Esophagus muscularis mucosa (tissue), 4 donors: ENCODE measurements around the gene SNX11. TPM values are rescaled to one million over a fixed set of nuclear protein-coding genes. Genes with fewer than 3 reads are reported as not detected.
"Not testable (repeated sequence)": the region's sequence is repeated elsewhere in the genome, so short reads cannot be mapped to it uniquely, and the experiment has no call there.

Source experiments
- DNase-seq: peaks from one replicate; pipeline ENCODE4 v3.0.0-alpha.2; 2017; ENCODE audit errors: extremely low spot score
- H3K27ac ChIP-seq, 4 donors: fragments of 200-600 bp; sonication (generic); replicated peaks in 1 of 4; 1 replicate in 3 of 4; 2 replicates in 1 of 4; pipeline ENCODE4 v1.5.1; 2016 to 2019; ENCODE audit warnings: mild to moderate bottlenecking in 1 of 4
- H3K27me3 ChIP-seq, 4 donors: fragments of 200-600 bp; sonication (generic); one replicate each; pipeline versions ENCODE4 v1.5.1 to v1.6.0; 2016 to 2019
- H3K36me3 ChIP-seq, 4 donors: fragments of 200-600 bp; sonication (generic); one replicate each; pipeline ENCODE4 v1.5.1; 2016 to 2019
- H3K4me1 ChIP-seq, 4 donors: fragments of 200-600 bp; sonication (generic); one replicate each; pipeline ENCODE4 v1.5.1; 2016 to 2019
- H3K4me3 ChIP-seq, 4 donors: fragments of 200-600 bp; sonication (generic); 1 replicate in 2 of 4; 2 replicates in 2 of 4; pipeline ENCODE4 v1.5.1; 2016 to 2019; ENCODE audit warnings: mild to moderate bottlenecking in 4 of 4, moderate library complexity in 1 of 4
- H3K9me3 ChIP-seq, 4 donors: fragments of 200-600 bp; sonication (generic); 1 replicate in 3 of 4; 2 replicates in 1 of 4; pipeline ENCODE4 v1.5.1; 2016 to 2019
- CTCF ChIP-seq, 3 experiments: fragments of 200-600 bp in 2 of 3; fragments of 450-650 bp in 1 of 3; sonication (generic) in 2 of 3; IDR thresholded peaks; one replicate each; pipeline ENCODE4 v1.5.1; 2017 to 2019; ENCODE audit warnings: antibody characterized with exemption in 3 of 3, mild to moderate bottlenecking in 2 of 3, moderate library complexity in 1 of 3
- EP300 ChIP-seq: sonication (generic); formaldehyde crosslinking; IDR thresholded peaks from one replicate; pipeline ENCODE4 v1.6.1; 2017; ENCODE audit warnings: antibody characterized with exemption
- POLR2A ChIP-seq: fragments of 450-650 bp; IDR thresholded peaks from one replicate; pipeline ENCODE4 v1.6.1; 2017; ENCODE audit warnings: antibody characterized with exemption, moderate library complexity, mild to moderate bottlenecking, low read depth
- POLR2AphosphoS5 ChIP-seq, 2 donors: sonication (generic); formaldehyde crosslinking; IDR thresholded peaks; one replicate each; pipeline ENCODE4 v1.6.1; 2017; ENCODE audit warnings: antibody characterized with exemption in 2 of 2
- WGBS: methylation state at CpG from one replicate; pipeline ENCODE4 v1.1.5; 2018; 5-methylcytosine and 5-hydroxymethylcytosine counted together
- intact Hi-C: fragments of 100-400 bp; cut with DNase I; formaldehyde crosslinking; loops from one replicate; pipeline ENCODE4 v1.15.1; 2023
- total RNA-seq, 4 donors: library from RNA; depleted of rRNA; stranded (reverse); fragments of >200 nt; gene quantifications; one replicate each; pipeline versions ENCODE4 v1.1.0 to v1.2.1, GENCODE V29; 2016

SNX11 gene
- total RNA-seq, 4 donors from 2014 or later, result 16.1 to 22.0 (median 20.3) TPM

GRCh38 chr17:48062273-48062672 lies 45.3 kb upstream of the SNX11 start:
- TF ChIP-seq POLR2AphosphoS5 (IDR thresholded peaks at IDR 0.05), result peak in 1 of 2 donors; percentile 20
- TF ChIP-seq EP300, result no peak
- H3K27ac ChIP-seq, result peak overlapping the region; percentile 44 to 58 (median 51)
- 93% methylated on average over 7 of the region's 7 CpGs for WGBS
- no peak overlapping the region for H3K4me3 ChIP-seq
- peaks cover 53 to 93% (median 88%) of the 10 kb centered on the region in 4 donors for H3K36me3 ChIP-seq
- no peaks in the 10 kb centered on the region for H3K27me3 ChIP-seq
- intact Hi-C loops, result no loop called here
- no peaks in the 10 kb centered on the region for H3K9me3 ChIP-seq
- no peak for DNase-seq
- peaks cover 23 to 67% (median 41%) of the 10 kb centered on the region in 4 donors for H3K4me1 ChIP-seq

GRCh38 chr17:48064638-48065037 lies 42.9 kb upstream of the SNX11 start:
- WGBS, result 74% methylated on average over 3 of the region's 3 CpGs
- intact Hi-C loops, result no loop called here
- Histone ChIP-seq H3K27ac (peak overlapping the region; percentile 19 to 55 (median 37)), H3K9me3 (no peaks in the 10 kb centered on the region), H3K4me3 (no peak overlapping the region), H3K27me3 (no peaks in the 10 kb centered on the region), H3K36me3 (peaks cover 37 to 91% (median 81%) of the 10 kb centered on the region in 4 donors), H3K4me1 (peaks cover 16 to 57% (median 37%) of the 10 kb centered on the region in 4 donors)
- DNase-seq, result no peak
- TF ChIP-seq CTCF (IDR thresholded peaks at IDR 0.05) (no peak), POLR2AphosphoS5 (IDR thresholded peaks at IDR 0.05) (no peak)

- TF ChIP-seq CTCF (IDR thresholded peaks at IDR 0.05), result no peak
- TF ChIP-seq POLR2AphosphoS5 (IDR thresholded peaks at IDR 0.05), result no peak
- no peak for TF ChIP-seq EP300
- no peak for TF ChIP-seq POLR2A
- DNase-seq, result no peak
- Histone ChIP-seq H3K27ac (peak overlapping the region in 3 of 4 donors; percentile 25 to 40 (median 34)), H3K27me3 (no peaks in the 10 kb centered on the region), H3K9me3 (no peaks in the 10 kb centered on the region), H3K36me3 (peaks cover 33 to 91% (median 76%) of the 10 kb centered on the region in 4 donors), H3K4me1 (peaks cover 7 to 43% (median 25%) of the 10 kb centered on the region in 4 donors), H3K4me3 (no peak overlapping the region)
- intact Hi-C loops, result no loop called here
- WGBS, result 77% methylated on average over 1 of the region's 1 CpG
These were observed 41.4 kb upstream of the SNX11 start for GRCh38 chr17:48066192-48066591.

- 80% methylated on average over 1 of the region's 1 CpG for WGBS
- TF ChIP-seq CTCF (IDR thresholded peaks at IDR 0.05) (no peak), EP300 (no peak), POLR2A (no peak), POLR2AphosphoS5 (IDR thresholded peaks at IDR 0.05) (no peak)
- intact Hi-C loops, result no loop called here
- H3K4me1 ChIP-seq, result peaks cover 7 to 39% (median 23%) of the 10 kb centered on the region in 4 donors
- H3K27ac ChIP-seq, result peak overlapping the region in 2 of 4 donors; percentile 34 to 40
- no peak overlapping the region for H3K4me3 ChIP-seq
- no peaks in the 10 kb centered on the region for H3K27me3 ChIP-seq
- H3K9me3 ChIP-seq, result no peaks in the 10 kb centered on the region
- DNase-seq, result no peak
- H3K36me3 ChIP-seq, result peaks cover 34 to 91% (median 75%) of the 10 kb centered on the region in 4 donors
These were observed 40.9 kb upstream of the SNX11 start for GRCh38 chr17:48066656-48067055.

GRCh38 chr17:48067245-48067644 lies 40.3 kb upstream of the SNX11 start:
- DNase-seq, result no peak
- Histone ChIP-seq H3K9me3 (no peaks in the 10 kb centered on the region), H3K4me1 (peaks cover 7 to 34% (median 21%) of the 10 kb centered on the region in 4 donors), H3K4me3 (no peak overlapping the region), H3K27ac (no peak overlapping the region), H3K27me3 (no peaks in the 10 kb centered on the region), H3K36me3 (peaks cover 28 to 89% (median 72%) of the 10 kb centered on the region in 4 donors)
- intact Hi-C loops, result no loop called here
- 94% methylated on average over 3 of the region's 3 CpGs for WGBS
- TF ChIP-seq EP300 (no peak), POLR2A (no peak), POLR2AphosphoS5 (IDR thresholded peaks at IDR 0.05) (no peak), CTCF (IDR thresholded peaks at IDR 0.05) (no peak)

GRCh38 chr17:48067808-48068207 lies 39.8 kb upstream of the SNX11 start:
- DNase-seq, H3K4me3 ChIP-seq, intact Hi-C loops, H3K27me3 ChIP-seq, H3K9me3 ChIP-seq: not testable (repeated sequence)
- 83% methylated on average over 2 of the region's 2 CpGs for WGBS
- Histone ChIP-seq H3K36me3 (peaks cover 22 to 88% (median 68%) of the 10 kb centered on the region in 4 donors), H3K4me1 (peaks cover 7 to 33% (median 19%) of the 10 kb centered on the region in 4 donors), H3K27ac (peak overlapping the region in 1 of 4 donors; percentile 20)
